SU-DHL-6 (cell line): ENCODE measurements around the gene MATN1.

Source experiments
- CTCF ChIP-seq: fragments of 200-600 bp; sonication (generic); IDR thresholded peaks from one replicate; pipeline ENCODE4 v1.5.1; 2017; ENCODE audit warnings: antibody characterized with exemption, mild to moderate bottlenecking, low read length, moderate library complexity; ENCODE audit not compliant: insufficient read depth, poor library complexity, severe bottlenecking
- EZH2phosphoT487 ChIP-seq: fragments of 200-600 bp; sonication (generic), shearing (Covaris generic); conservative IDR thresholded peaks from 2 replicates; pipeline ENCODE4 v1.6.1; 2018; ENCODE audit warnings: mild to moderate bottlenecking, antibody characterized with exemption, low read length, moderate library complexity, mixed read lengths

GRCh38 chr1:30721341-30721793, 2.0 kb downstream of the MATN1 start:
- TF ChIP-seq CTCF (no peak), EZH2phosphoT487 (no peak)
